GM21447 (cell line): Measurements from ENCODE around the gene SCYGR7.
"Not testable (repeated sequence)": the region's sequence is repeated elsewhere in the genome, so short reads cannot be mapped to it uniquely, and the experiment has no call there.

Experiments
- ATAC-seq: cut with Tn5 transposase; IDR thresholded peaks from one replicate; pipeline ENCODE4 v1.9.1; 2021; ENCODE audit not compliant: unreplicated experiment

Gene SCYGR7

DNA sequence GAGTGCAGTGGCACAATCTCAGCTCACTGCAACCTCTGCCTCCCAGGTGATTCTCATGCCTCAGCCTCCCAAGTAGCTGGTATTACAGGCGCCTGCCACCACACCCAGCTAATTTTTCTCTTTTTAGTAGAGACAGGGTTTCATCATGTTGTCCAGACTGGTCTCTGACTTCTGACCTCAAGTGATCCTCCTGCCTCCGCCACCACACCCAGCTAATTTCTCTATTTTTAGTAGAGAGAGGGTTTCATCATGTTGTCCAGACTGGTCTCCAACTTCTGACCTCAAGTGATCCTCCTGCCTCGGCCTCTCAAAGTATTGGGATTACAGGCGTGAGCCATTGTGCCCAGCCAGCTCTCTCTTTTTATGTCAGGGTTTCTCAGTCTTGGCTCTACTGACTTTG is 28.1 kb downstream of the SCYGR7 start:
- not testable (repeated sequence) for ATAC-seq

GRCh38 chr2:227759411-227760118 is 31.4 kb downstream of the SCYGR7 start:
- ATAC-seq = no peak

DNA sequence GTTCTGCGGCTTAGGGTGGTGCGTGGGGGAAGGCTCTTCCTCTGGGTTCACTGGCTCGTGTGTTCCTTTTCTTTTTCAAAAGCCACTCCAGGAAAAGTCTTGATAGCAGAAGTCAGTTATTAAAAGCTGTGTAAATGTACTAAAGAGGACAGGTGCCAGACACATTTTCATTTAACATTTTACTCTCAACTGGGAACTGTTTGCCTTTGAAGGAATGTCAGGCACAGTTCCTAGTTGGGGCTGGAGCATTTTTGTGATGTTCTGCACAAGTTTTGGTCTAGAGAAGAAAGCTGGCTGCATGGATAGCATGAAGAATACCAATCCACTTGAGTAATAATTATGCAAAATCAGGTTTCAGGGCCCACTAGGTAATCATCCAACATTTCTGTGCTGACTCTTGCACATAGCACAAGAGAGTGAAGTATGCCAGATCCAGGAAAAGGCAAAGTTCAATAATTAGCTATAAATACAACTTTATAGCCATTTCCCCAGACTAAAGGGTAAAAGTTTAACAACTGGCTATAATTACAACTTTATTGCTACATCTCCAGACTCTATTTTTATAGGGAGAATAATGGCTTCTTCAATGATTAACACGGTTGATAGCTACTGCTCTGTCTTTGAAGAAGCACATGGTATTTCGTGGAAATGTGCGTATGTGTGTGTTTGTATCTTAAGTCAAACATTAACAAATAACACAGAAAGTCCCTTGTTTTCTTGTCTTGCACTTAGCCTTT is 33.8 kb downstream of the SCYGR7 start:
- no peak for ATAC-seq

DNA sequence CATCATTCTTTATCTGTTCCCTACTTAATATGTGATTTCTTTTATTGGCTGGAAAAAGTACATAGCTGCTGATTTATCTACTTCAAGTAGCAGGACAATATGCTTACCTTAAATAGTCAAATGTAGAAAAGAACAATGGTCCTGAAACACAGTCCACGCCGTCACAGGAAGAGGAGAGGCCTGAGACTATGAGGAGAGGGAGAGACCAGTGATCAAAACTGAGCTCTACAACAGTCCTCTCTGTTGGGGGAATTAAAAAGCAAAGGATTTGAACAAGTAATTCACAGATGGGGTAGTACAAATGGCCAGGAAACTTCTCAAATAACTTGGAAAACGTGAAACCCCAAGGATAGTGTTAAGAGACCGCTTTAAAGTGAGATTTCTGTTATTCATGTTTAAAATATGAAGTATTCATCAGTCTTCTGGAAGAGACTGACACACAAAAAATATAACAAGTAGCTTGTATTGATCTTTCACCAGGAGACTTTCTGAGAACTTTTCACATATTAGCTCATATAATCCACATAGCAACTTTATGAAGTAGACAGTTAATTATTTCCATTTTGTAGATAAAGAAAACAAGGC is 37.7 kb downstream of the SCYGR7 start:
- ATAC-seq = no peak

- peak; percentile 99 for ATAC-seq
Observed at GRCh38 chr2:227766373-227766883, 38.3 kb downstream of the SCYGR7 start.

DNA sequence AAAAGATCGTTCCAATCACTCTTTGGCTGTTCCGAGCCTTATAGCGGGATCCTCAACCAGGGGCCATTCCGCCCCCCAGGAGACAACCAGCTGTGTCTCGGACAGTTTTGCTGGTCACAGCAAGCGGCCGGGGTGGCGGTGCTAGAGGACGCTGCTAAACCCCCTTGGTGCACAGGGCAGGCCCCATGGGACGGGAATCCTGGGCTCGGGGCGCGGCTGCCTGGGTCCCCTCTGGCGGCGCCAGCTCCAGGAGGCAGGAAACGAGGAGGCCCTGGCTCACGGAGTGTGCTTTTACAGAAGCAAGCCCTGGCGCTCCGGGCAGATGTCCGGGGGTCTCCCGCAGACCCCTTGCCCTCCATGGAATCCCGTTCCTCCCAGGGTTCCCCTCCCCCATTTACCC is 39.7 kb downstream of the SCYGR7 start:
- ATAC-seq = no peak

DNA sequence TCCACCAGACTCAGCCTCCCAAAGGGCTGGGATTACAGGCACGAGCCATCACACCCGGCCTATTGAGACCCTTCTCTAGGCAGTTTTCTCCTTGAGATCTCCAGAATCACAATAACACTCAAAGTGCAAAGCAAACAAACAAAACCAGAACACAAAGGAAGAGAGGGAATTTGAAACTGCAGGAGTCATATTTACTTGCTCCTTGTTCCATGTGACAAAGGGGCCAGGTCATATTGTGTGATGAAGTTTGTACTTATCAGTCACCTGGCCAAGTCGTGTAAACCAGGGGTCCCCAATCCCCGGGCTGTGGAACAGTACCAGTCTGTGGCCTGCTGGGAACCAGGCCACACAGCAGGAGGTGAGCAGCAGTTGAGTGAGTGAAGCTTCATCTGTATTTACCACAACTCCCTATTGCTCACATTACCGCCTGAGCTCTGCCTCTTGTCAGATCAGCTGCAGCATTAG is 44.1 kb downstream of the SCYGR7 start:
- no peak for ATAC-seq

GRCh38 chr2:227772932-227773331 is 44.8 kb downstream of the SCYGR7 start:
- ATAC-seq = no peak

GRCh38 chr2:227774011-227774624 is 46.0 kb downstream of the SCYGR7 start:
- ATAC-seq = no peak

DNA sequence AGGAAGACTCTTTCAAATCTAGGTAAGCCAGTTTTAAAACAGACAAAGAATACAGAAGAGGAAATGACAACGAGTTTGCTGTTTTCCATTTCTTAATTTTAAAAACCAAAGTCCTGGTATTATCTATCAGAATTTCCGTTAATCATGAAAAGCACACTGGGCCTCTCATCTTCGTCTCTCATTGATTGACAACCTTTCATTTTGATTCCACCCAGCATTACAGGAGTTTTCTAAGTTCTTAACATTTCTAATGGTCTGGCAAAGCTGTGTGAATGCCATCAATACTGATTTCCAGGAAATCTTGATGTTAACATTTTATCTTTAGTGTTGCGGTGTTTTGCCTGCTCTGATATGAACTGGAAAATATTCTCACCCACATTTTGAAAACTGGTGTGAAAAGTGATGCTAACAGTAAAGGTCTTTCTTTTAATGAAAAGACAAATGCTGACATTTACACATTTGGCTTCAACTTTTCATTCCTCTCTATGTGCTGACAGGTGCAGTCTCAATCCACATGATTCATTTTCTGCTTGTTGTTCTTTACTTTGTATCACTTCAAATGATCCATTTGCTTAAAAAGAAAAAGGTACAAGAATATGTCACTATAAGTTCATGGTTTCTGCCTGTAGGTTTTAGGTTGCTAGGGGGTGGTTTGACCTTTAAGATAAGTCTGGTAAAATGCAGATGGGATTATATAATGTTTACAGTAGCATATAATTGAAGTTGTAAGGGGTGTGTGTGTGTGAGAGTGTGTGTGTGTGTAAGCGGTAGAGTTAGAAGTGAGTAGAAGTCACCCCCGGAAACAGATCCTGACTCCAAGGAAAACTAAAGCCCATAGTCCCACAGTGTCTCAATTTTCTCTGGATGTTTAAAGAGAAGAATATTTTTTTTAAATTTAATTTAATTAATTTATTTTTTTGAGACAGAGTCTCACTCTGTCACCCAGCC is 47.0 kb downstream of the SCYGR7 start:
- ATAC-seq = no peak
